HG03460 (cell line): Measurements from ENCODE around the gene TLE6.
"Not testable (repeated sequence)": the region's sequence is repeated elsewhere in the genome, so short reads cannot be mapped to it uniquely, and the experiment has no call there.

Experiments
- ATAC-seq: cut with Tn5 transposase; IDR thresholded peaks from one replicate; pipeline ENCODE4 v1.9.1; 2021; ENCODE audit not compliant: unreplicated experiment

TLE6 gene

DNA sequence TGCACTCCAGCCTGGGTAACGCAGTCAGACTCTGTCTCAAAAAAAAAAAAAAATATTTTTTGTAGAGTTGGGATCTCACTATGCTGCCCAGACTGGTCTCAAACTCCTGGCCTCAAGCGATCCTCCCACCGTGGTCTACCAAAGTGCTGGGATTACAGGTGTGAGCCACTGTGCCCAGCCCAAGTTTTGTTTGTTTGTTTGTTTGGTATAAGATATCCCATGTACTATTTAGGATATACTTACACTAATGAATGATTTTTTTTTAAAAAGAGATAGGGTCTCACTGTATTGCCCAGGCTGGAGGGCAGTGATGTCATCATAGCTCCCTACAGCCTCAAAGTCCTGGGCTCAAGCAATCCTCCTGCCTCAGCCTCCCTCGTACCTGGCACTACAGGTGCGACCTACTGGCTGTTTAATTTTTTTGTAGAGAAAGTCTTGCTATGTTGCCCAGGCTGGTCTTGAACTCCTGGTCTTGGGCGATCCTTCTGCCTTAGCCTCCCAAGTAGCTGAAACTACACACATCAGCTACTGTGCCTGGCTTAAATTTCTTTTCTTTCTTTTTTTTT, 24.0 kb downstream of the TLE6 start:
- ATAC-seq = no peak

DNA sequence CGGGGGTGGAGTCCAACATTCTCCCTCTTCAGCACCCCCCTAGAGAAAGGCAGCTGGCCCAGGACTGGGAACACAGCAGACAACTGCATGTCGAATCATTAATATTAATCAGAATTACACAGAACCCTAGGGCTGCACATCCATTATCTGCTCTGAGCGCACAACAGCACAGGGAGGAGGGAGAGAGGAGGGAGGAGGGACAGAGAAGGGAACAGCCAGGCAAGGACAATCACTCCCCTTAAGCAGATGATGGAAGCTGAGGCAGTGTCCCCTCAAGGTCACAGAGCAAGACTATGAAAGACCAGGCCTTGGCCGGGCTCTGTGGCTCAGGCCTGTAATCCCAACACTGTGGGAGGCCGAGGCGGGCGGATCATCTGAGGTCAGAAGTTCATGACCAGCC, 25.7 kb downstream of the TLE6 start:
- ATAC-seq = no peak

DNA sequence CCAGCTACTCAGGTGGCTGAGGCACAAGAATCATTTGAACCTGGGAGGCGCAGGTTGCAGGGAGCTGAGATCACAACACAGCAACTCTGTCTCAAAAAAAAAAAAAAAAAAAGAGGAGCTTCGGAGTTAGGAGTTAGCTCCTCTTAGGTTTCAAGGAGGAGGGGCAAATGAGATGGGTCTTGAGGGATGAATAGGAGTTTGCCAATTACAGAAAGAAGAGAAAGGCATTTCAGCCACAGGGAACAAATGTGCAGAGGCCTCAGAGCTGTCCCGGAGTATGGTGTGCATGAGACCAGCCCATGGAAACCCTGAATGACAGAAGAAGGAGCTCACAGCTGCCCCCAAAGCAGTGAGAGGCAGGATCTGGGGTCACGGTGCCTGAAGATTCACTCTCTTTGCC, 27.2 kb downstream of the TLE6 start:
- ATAC-seq = no peak

DNA sequence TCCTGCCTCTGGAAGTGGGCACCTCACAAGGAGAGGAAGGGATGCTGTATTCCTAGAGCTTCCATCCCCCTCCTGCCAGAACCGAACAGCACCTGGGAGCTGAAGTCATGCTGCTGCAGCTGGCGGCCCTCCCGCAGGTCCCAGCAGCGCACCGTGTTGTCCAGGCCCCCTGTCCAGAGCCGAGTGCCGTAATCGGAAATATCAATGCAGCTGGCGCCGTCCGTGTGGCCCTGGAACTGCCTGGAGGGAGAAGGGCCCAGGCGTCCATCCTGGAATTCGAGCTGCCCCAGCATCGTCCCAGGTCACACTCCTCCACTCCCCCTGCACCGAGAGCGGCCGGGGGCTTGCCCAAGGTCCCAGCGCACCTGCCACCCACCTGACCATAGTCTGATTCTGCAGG, 28.0 kb downstream of the TLE6 start:
- no peak for ATAC-seq

DNA sequence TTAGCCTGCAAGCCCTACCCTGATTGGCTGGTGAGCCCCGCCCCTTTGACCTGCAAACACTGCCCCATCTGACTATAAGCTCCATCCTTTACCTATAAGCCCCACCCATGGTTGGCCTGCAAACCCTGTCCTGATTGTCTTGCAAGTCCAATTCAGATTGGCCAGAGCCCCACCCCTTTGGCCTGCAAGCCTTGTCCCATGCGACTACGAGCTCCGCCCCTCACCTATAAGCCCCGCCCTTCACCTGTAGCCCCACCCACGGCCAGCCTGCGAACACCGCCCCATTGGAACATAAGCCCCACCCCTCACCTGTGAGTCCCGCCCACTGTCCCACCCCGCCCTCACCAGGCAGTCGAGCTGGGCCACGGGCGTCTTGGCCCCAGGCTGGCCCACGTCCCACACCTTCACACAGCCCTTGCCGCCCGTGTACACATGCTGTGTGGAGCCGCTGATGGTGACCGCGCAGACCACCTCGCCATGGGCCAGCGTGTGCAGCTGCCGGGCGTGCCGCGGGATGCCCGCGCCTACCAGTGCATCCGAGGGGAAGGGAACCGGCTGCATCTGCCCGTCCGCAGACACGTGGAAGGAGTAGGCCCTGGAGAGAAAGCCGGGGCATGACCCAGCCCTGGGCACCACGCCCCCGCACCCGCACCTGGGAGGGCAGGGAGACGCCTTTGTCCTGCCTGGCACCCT, 28.9 kb downstream of the TLE6 start:
- no peak for ATAC-seq

DNA sequence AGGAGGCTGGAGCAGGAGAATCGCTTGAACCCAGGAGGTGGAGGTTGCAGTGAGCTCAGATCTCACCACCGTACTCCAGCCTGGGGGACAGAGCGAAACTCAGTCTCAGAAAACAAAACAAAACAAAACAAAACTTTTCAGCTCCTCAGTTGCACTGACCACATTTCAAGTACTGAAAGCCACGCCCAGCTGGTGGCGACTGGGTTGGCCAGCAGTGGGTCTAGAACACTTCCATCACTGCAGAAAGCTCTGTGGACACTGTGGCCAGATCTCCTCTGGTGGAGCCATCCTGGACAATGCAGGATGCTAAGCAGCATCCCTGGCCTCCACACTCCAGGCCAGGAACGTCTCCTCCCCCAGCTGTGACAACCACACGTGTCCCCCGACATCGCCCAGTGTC, 30.6 kb downstream of the TLE6 start:
- ATAC-seq = no peak

DNA sequence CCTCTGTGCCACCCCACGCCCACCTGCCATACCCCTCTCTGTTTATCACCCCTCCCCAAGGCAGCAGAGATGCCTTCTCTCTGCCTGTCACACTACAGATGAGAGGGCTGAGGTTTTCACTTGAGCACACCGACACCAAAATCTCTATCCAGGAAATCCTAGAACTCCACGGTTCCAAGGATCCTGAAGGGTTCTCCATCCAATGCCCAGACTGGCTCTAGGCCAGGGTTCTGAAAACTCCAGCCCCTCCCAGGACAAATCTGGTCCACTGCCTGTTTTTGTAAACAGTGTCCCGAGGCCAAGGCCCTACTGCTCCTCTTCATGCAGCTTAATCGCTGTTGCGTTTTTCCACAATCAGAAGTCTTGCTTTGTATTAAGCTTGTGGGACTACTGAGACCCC, 31.6 kb downstream of the TLE6 start:
- ATAC-seq = no peak

DNA sequence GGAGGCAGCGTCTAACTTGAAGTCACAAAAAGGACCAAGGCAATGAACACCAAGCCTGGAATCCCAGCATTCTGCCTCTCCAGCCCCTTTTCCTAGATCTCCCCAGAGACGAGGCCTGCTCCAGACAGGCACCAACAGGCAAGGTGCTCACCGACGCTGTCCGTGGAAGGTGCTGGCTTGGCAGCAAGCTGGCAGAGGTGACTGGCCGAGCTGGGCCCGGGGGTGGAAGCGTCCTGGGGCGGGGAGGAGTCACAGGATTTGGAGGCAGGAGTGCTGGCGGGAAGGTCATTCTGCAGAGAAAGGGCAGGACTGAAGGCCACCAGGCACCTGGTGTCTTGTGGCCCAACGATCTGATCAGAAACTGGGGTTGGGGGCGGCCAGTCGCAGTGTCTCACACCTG, 33.5 kb downstream of the TLE6 start:
- ATAC-seq = no peak

DNA sequence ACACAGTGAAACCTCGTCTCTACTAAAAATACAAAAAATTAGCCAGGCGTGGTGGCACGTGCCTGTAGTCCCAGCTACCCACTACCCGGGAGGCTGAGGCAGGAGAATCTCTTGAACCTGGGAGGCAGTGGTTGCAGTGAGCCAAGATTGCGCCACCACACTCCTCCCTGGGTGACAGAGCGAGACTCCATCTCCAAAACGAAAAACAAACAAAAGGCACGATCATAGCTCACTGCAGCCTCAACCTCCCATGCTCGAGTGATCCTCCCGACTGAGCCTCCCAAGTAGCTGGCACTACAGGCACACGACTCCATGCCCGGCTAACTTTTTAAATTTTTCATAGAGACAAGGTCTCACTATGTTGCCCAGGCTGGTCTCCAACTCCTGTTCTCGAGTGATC, 34.7 kb downstream of the TLE6 start:
- not testable (repeated sequence) for ATAC-seq

DNA sequence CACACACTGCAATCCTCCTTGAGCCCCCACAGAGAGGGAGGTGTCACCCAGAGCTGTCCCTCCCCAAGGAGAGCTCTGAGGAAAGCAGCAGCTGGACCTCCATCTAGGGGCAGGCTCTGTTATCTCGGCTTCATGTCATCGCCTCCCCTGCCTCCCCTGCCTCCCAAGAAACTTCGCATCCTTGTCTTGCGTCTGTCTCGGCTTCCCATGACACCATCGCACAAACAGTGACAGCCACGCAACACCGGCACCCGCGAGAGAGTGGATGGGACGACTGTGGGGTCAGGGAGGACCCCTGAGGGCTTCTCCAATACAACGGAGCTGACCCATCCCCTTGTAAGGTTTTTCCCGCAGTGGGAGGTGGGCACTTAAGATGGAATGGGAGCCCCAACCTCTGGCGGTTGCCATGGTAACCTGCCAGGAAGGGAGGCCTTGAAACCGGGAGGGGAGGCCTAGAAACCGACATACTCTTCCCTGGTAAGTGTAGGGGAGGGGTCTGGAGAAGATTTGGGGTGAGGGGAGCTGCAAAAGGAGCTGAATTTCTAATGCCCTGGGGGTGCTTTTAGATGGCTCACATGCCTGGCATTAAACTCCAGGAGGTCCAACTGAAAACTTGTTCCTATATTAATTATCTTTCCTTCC, 35.4 kb downstream of the TLE6 start:
- ATAC-seq = no peak

DNA sequence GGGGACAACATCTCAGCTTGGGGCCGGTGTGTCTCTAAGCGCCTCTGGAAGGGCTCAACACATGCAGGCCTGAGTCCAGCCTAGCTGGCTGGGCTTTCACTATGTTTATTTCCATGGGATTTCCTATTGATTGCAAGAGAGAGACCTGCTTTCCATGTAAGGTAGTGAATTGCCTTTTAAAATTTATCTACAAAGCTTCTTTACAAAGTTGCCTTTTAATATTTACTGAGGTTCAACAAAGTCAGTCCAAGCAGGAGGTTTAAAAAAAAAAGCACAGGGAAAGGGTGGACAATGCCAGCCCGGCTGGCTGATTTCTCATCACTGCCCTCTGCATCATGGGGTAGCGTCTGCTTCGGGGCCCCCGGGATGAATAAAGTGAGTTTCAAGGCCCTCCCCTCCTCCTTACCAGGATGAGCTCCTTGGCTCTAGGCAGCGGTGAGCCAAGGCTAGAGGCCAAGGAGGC, 35.9 kb downstream of the TLE6 start:
- no peak for ATAC-seq

DNA sequence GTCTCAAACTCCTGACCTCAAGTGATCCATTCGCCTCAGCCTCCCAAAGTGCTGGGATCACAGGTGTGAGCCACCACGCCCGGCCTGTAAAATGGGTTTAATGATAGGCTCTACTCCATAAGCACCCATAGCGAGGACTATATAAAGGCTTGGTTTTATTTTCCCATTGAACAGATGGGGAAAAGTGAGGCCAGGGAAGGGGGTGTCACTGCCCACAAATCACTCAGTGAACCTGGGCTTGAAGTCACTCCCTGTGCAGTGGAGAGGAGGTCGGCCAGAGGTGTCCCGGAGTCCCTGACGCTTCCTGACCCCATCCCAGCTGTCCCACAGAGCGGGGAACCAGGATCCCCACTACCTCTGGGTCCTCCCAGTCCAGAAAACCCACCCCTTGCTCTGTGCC, 36.8 kb downstream of the TLE6 start:
- ATAC-seq = no peak

DNA sequence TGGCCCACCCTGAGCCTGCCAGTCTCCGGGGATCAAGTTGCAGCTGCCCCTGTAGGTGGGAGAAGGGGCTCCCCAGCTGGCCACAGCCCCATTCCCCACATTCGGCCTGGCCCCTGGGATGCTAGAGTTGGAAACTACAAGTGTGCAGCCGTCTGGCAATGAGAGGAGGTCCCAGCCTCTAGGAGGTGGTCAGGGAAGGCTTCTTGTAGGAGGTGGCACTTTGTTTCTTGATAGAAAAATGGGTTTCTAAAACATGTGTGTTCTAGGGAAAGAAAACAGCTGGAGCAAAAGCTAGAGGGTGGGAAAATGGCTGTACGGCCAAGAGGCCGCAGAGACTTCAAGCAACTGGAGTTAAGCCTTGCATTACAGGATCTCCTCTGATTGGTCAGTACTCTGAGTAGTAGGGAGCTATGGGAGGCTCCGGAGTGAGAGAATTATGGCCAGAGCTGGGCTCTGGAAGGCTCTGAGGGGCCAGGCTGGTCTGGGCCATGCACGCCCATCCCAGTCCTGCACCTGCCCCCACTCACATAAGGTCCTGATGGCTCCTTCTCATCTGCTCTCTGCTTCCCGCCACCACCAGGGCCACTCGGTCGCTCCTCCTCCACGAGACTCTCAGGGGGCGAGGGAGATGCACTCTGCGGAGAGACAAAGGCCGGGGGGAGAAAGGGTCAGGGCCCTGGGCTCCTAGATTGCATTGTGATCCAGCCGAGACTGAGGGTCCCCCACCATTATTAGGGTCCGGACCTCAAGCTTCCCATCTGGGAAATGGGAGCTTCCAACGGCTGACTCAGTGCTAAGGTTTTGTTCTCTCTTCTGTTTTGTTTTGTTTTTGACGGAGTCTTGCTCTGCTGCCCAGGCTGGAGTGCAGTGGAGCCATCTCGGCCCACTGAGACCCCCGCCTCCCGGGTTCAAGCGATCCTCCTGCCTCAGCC, 38.0 kb downstream of the TLE6 start:
- no peak for ATAC-seq

DNA sequence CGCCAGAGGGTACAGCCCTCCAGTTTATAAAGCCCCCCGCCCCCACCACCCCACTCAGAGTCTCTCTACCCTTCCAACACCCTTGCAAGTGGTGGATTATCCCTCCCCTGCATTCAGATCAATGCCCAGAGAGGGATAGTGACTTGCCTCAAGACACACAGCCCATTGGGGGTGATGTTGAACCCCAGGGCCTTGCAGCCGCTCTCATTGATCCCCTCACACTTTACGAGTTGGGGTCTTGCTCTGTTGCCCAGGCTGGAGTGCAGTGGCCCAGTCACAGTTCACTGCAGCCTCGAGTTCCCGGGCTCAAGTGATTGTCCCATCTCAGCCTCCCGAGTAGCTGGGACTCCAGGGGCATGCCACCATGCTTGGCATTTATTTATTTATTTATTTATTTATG, 40.6 kb downstream of the TLE6 start:
- no peak for ATAC-seq

DNA sequence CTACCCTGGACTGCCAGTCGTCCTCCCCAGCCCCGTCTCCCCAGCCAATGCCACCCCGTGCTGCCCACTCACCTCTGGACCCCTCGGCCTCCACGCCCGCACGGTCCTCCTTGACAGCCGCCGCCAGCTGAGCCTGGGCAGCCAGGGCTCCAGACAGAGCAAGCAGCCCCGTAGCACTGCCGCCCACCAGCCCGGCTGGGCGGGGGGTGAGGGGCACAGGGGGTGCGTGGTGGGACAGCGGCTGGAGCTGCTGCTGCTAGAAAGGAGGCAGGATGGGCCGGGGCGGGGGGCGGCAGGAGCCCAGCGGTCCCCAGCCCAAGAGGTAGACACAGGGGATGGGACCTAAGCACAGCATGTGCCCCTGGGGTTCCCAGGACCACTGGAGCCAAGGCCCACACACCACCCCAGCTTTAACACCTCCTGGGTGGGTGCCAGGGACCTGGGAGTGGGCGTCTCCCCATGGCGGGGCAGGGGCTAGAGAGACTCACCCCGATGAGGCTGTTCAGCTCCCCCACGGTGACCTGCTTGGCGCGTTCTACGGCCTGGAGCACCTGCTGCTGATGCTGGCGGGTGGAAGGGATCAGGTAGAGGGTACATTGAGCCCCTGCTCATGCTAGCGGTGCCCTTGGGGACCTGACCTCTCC, 42.0 kb downstream of the TLE6 start:
- ATAC-seq = no peak

DNA sequence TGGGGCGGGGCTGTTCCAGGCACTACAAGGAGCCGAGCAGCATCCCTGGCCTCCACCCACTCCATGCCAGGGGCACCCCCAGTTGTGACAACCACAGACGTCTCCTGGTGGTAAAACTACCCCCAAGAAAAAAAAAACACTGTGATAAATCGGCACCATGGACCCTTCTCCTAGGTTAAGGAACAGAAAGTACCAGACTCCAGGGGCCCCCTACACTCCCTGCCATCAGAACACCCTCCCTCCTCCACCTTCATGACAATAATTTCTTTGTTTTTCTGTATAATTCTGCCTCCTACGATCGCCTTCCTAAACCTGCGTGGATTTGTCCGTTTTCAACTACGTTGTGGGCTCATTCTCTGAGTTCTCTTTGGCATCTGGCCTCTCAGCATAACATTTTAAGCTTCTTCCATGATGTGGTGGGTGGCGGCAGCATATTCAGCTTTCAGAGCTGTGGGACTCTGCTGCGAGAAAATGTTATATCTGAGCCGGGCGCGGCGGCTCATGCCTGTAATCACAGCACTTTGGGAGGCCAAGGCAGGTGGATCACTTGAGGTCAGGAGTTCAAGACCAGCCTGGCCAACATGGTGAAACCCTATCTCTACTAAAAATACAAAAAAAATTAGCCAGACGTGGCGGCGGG, 43.1 kb downstream of the TLE6 start:
- no peak for ATAC-seq

DNA sequence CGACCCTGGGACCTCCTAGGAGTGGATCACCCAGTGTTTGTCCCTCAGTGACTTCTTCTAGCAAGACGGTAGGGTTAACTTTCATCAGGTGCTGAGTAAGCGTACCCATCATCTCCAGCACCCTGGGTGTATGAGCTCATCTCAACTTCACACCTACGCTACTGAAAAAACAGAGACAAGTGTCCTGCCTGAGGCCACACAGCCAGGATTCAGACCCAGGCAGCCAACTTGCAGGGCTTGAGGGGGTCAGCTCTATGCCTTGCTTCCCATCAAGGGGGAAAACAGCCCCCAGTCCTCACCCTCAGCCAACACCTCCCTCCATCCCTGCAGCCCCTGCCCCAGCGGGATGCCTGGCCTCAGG, 47.1 kb downstream of the TLE6 start:
- no peak for ATAC-seq

DNA sequence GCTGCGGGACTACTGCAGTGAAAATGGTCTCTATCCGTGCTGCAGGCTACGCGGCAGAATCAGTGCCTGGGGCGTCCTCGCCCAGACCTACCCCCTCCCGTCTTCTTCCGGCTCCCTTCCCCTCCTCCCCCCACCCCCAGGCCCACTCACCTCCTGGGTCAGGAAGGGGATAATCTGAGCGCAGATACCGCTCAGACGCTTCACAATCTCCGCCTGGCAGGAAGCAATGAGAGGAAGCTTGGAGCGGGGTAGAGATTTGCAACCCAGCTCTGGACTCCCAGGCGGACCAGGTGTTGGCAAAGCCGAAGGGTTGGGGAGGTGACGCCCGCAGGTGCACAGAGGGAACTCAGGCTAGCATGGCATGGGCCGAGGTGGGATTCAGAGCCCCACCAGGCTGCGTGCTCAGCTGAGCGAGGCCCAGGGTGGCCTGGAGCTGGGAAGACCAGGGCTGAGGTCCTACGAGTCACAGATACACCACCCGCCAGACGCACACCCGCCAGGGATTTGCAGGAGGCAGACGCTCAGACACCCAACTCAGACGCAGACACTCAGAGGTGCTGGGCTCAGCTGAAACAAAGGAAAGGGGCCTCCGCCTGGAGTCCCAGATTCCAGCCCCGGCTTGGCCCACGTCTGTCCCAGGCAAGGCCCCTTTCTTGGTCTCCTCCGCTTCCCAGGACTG, 47.6 kb downstream of the TLE6 start:
- no peak for ATAC-seq

DNA sequence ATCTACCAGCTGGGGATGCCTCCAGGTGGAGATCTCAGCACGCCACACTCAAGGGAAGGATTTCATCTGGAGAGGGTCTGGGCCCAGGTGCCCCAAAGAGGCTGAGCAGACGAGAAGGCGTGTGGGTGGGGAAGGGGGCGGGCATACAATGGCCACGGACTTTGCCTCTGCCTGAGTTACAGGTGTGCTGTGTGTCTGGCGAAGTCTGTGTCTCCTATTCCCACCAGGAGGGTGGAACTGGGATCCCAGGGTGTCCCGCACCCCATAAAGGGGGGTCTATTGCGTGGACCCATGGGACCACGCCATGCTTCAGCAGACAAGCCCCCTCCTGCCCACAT, 48.2 kb downstream of the TLE6 start:
- ATAC-seq = no peak

DNA sequence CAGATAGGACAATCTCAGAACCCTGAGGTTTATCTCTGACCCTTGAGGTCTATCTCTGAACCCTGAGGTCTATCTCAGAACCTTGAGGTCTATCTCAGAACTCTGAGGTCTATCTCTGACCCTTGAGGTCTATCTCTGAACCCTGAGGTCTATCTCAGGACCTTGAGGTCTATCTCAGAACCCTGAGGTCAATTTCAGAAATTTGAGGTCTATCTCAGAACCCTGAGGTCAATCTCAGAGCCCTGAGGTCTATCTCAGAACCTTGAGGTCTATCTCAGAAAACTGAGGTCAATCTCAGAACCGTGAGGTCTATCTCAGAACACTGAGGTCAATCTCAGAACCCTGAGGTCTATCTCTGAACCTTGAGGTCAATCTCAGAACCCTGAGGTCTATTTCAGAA, 49.4 kb downstream of the TLE6 start:
- no peak for ATAC-seq
